Natural killer cell treated with Interleukin-12 subunit alpha and Interleukin-12 subunit beta and Interleukin-15 and Interleukin-18, amount 100 ng/mL, for 72 hours (primary cell): ENCODE data around the gene HK2. TPM values are rescaled to one million over a fixed set of nuclear protein-coding genes. Genes with fewer than 3 reads are reported as not detected.
A peak's percentile ranks its signal among the peaks of the same experiment; 100 is the strongest.
"Not testable (repeated sequence)": the region's sequence is repeated elsewhere in the genome, so short reads cannot be mapped to it uniquely, and the experiment has no call there.

Experiments
- ATAC-seq, 2 donors: fragments of 150-1000 bp; cut with Tn5 transposase in 1 of 2; sonication (Bioruptor Pico), chemical (Tn5 transposase) in 1 of 2; 2 replicates each; pipeline ENCODE4 v1.10.0; 2021
- DNase-seq: peaks from one replicate; pipeline ENCODE4 v3.0.0; 2022; ENCODE audit warnings: low spot score
- H3K27ac Mint-ChIP-seq, 2 donors: 1 replicate in 1 of 2; 2 replicates in 1 of 2; pipeline ENCODE4 v1.8.0; 2022; ENCODE audit warnings: mixed read lengths in 2 of 2, mild to moderate bottlenecking in 1 of 2, moderate library complexity in 1 of 2
- H3K27me3 Mint-ChIP-seq, 2 donors: 1 replicate in 1 of 2; 2 replicates in 1 of 2; pipeline ENCODE4 v1.8.0; 2022; ENCODE audit warnings: mixed read lengths in 2 of 2
- H3K36me3 Mint-ChIP-seq: one replicate; pipeline ENCODE4 v1.8.0; 2022; ENCODE audit warnings: mixed read lengths
- H3K4me1 Mint-ChIP-seq, 2 donors: 1 replicate in 1 of 2; 2 replicates in 1 of 2; pipeline ENCODE4 v1.8.0; 2022; ENCODE audit warnings: low read depth in 2 of 2, mixed read lengths in 2 of 2, mild to moderate bottlenecking in 1 of 2
- H3K4me3 Mint-ChIP-seq: one replicate; pipeline ENCODE4 v1.8.0; 2022; ENCODE audit warnings: mixed read lengths
- H3K9me3 Mint-ChIP-seq: 2 replicates; pipeline ENCODE4 v1.8.0; 2022; ENCODE audit warnings: mixed read lengths
- total RNA-seq, 2 donors: library from RNA; stranded (reverse); gene quantifications; one replicate each; pipeline ENCODE4 v1.2.3, GENCODE V29; 2022

HK2 gene
- 10 to 100 TPM; 71.3 to 78.1 TPM for total RNA-seq

- Mint-ChIP-seq H3K4me1 (peaks cover 36 to 39% of the 10 kb centered on the region in 2 donors), H3K9me3 (no peaks in the 10 kb centered on the region), H3K27ac (peak within 1 kb of the TSS; percentile 63 to 86), H3K4me3 (peak within 1 kb of the TSS; percentile 92), H3K27me3 (peaks cover 26 to 43% of the 10 kb centered on the region in 2 donors), H3K36me3 (peaks cover 7% of the 10 kb centered on the region)
- peak; percentile 94 to 97 for ATAC-seq
- peak; percentile 93 for DNase-seq
These were observed at the start of gene HK2 for GRCh38 chr2:74833418-74834233. Gene HK2 (plus strand): TSS chr2:74834127. CDS start chr2:74834581, 454 bp downstream.

DNA sequence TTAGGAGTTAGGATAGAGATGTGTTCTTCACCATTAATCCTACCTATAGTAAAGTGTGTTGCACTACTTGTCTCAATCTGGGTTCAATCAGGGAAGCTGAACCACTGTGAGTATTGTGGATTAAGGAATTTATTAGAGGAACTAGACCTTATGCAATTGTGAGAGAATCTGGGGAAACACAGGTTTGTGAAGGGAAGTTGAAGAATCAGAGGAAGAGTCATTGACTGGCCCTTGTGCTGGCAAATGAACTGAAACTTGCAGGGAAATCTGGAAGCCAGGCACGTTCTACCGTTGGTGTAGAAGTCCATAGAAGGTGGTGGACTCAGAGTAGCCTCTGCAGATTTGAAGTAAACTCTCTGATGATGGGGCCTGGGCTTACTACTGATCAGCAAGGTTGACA lies 44.7 kb upstream of the HK2 start:
- Mint-ChIP-seq H3K36me3 (peaks cover 13% of the 10 kb centered on the region), H3K9me3 (peaks cover 11% of the 10 kb centered on the region), H3K27ac (no peak overlapping the region), H3K4me3 (no peak overlapping the region), H3K27me3 (peaks cover 23 to 39% of the 10 kb centered on the region in 2 donors), H3K4me1 (no peaks in the 10 kb centered on the region)
- DNase-seq, result no peak
- no peak for ATAC-seq

- Mint-ChIP-seq H3K36me3 (peaks cover 13% of the 10 kb centered on the region), H3K4me3 (no peak overlapping the region), H3K27ac (no peak overlapping the region), H3K4me1 (no peaks in the 10 kb centered on the region), H3K27me3 (peaks cover 15 to 24% of the 10 kb centered on the region in 2 donors), H3K9me3 (peaks cover 11% of the 10 kb centered on the region)
- DNase-seq, result no peak
- ATAC-seq, result no peak
These were observed 41.6 kb upstream of the HK2 start for GRCh38 chr2:74792282-74792681.

DNA sequence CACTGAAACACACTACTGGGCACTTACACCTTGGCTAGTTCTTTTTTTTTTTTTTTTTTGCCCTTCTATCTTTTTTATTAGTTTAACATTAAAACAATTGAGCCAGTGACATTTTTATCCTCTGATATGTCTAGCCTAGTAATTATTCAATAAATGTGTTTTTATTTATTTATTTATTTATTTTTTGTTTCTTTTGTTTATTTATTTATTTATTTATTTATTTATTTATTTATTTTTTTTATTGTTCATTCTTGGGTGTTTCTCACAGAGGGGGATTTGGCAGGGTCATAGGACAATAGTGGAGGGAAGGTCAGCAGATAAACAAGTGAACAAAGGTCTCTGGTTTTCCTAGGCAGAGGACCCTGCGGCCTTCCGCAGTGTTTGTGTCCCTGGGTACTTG lies 39.0 kb upstream of the HK2 start:
- H3K27me3 Mint-ChIP-seq, H3K4me3 Mint-ChIP-seq, H3K4me1 Mint-ChIP-seq, DNase-seq, ATAC-seq, H3K36me3 Mint-ChIP-seq, H3K27ac Mint-ChIP-seq, H3K9me3 Mint-ChIP-seq: not testable (repeated sequence)

DNA sequence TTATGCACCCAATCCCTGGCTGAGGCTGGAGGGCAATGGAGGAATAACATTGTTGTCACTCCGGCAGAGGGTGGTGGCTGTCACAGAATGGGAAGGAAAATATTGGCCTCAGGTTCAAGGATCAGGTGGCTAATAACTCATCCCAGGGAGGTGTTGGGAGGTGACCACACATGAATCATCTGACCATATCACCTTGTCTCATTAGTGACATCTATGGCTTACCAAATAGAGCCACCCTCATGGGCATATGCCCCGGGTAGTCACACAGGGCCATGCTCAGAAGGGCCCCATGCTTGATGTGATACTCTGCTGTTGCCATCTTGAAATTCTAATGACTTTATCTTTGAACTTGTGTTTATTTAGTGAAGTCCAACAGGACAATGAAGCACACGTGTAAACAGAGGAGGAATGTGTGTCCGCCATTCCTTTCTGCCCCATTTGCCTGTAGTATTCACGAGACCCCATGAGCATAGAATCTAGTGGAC lies 27.5 kb upstream of the HK2 start:
- no peaks in the 10 kb centered on the region for H3K9me3 Mint-ChIP-seq
- ATAC-seq, result no peak
- H3K4me3 Mint-ChIP-seq, result no peak overlapping the region
- no peaks in the 10 kb centered on the region for H3K36me3 Mint-ChIP-seq
- H3K27me3 Mint-ChIP-seq, result peaks cover 18 to 32% of the 10 kb centered on the region in 2 donors
- H3K27ac Mint-ChIP-seq, result no peak overlapping the region
- no peaks in the 10 kb centered on the region for H3K4me1 Mint-ChIP-seq
- no peak for DNase-seq

GRCh38 chr2:74806920-74807319 lies 27.0 kb upstream of the HK2 start:
- no peaks in the 10 kb centered on the region for H3K9me3 Mint-ChIP-seq
- H3K4me1 Mint-ChIP-seq, result no peaks in the 10 kb centered on the region
- H3K36me3 Mint-ChIP-seq, result no peaks in the 10 kb centered on the region
- H3K4me3 Mint-ChIP-seq, result no peak overlapping the region
- DNase-seq, result no peak
- no peak for ATAC-seq
- H3K27ac Mint-ChIP-seq, result no peak overlapping the region
- H3K27me3 Mint-ChIP-seq, result peaks cover 19 to 32% of the 10 kb centered on the region in 2 donors

- Mint-ChIP-seq H3K4me3 (no peak overlapping the region), H3K36me3 (no peaks in the 10 kb centered on the region), H3K27me3 (peaks cover 28 to 38% of the 10 kb centered on the region in 2 donors), H3K4me1 (peaks cover 0 to 4% of the 10 kb centered on the region in 2 donors), H3K27ac (no peak overlapping the region), H3K9me3 (no peaks in the 10 kb centered on the region)
- no peak for ATAC-seq
- no peak for DNase-seq
These were observed 20.9 kb upstream of the HK2 start for GRCh38 chr2:74812787-74813590.

DNA sequence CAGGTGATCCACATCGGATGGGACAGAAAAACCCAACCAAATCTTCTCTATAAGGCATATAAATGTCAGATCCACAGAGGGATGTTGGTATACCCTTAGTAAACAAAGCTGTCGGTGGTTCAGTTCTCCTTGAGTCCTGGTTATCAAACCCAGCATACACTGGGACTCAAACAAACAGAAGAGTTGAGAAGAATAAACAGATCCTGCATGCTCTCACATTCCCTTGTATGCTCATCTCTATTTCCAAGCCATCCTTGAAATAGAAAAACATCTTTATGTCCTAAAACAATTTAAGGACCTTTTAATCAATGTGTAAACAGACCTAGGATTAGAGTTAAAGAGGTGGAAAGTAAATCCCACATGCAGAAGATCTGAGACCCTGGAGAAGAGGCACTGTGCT lies 19.8 kb upstream of the HK2 start:
- H3K4me1 Mint-ChIP-seq, result peaks cover 0 to 4% of the 10 kb centered on the region in 2 donors
- peaks cover 28 to 38% of the 10 kb centered on the region in 2 donors for H3K27me3 Mint-ChIP-seq
- no peaks in the 10 kb centered on the region for H3K9me3 Mint-ChIP-seq
- H3K36me3 Mint-ChIP-seq, result no peaks in the 10 kb centered on the region
- H3K4me3 Mint-ChIP-seq, result no peak overlapping the region
- H3K27ac Mint-ChIP-seq, result no peak overlapping the region
- ATAC-seq (no peak), DNase-seq (no peak)

DNA sequence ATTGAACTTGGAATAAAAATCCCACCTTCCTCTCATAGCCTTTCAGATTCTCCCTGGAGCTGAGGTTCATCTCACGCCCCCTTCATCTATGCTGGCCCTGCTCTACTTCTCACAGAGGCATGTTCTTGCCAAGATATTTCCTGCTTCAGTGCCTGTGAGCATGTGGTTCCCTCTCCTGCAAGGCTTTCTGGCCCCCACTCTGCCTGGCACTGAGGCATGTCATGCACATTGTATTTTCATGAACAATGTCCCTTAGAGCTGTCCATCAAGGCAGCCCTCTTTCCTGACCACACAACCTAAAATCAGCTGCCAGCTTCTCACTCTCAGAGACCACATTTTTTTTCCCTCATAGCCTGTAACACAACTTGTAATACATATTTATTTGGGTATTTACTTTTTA lies 18.0 kb upstream of the HK2 start:
- H3K4me1 Mint-ChIP-seq, result peaks cover 0 to 4% of the 10 kb centered on the region in 2 donors
- peaks cover 22 to 29% of the 10 kb centered on the region in 2 donors for H3K27me3 Mint-ChIP-seq
- ATAC-seq (no peak), DNase-seq (no peak)
- no peak overlapping the region for H3K27ac Mint-ChIP-seq
- no peaks in the 10 kb centered on the region for H3K9me3 Mint-ChIP-seq
- H3K4me3 Mint-ChIP-seq, result no peak overlapping the region
- no peaks in the 10 kb centered on the region for H3K36me3 Mint-ChIP-seq

DNA sequence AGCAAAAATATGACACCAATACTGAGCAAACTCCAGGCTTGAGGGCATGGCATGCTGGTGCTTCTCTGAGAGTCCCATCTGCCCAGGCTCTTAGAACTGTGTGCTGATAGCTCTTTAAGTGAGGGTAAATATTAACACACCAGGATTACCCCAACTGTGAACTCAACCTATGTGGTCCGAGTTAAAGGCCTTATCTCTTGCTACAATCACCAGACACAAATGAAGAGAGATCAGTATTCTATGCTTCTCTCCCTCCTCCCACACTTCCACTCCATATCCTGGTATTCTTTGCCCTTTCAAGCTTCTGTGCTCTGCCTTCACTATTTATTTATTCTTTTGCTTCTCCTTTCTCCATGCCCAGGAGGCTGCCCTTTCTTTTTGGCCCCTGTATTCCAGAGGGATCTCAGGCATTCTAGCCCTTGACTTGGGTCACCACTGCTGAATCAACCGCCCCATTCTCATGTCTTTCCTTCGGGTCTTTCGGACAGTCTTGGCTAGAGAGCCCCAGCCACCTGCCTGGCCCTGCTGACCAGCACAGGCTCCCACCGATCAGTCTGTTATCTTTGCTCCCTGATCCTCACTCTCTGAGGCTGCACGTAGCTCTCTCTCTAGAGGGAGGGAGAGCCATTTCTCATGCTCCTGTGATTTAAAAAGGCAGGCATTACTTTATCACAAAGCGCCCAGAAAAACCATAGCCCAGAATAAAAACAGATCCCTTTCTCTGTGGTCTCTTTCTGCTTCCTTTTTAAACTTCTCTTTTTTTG lies 17.2 kb upstream of the HK2 start:
- Mint-ChIP-seq H3K27ac (peak overlapping the region; percentile 15 to 40), H3K27me3 (peaks cover 15 to 21% of the 10 kb centered on the region in 2 donors), H3K9me3 (no peaks in the 10 kb centered on the region), H3K4me3 (peak overlapping the region; percentile 10), H3K36me3 (no peaks in the 10 kb centered on the region), H3K4me1 (peaks cover 0 to 4% of the 10 kb centered on the region in 2 donors)
- DNase-seq (no peak), ATAC-seq (no peak)

DNA sequence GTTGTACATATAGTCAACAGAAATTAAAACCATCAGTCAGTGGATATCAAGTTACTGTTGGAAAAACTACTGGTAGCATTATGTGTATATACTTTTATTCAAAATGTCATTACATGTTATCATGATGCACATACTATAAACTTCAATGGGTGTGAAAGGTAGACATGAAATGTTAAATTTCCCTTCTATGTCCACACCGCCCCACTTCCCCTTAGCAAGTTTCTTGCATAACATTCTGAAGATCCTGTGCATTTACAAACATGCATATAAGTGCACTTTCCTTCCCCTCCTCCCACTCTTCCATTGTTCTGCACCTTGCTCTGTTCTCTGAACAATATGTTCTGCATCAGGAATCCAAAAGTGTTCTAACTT lies 16.6 kb upstream of the HK2 start:
- ATAC-seq (no peak), DNase-seq (no peak)
- peak overlapping the region in 1 of 2 donors; percentile 40 for H3K27ac Mint-ChIP-seq
- no peak overlapping the region for H3K4me3 Mint-ChIP-seq
- no peaks in the 10 kb centered on the region for H3K36me3 Mint-ChIP-seq
- H3K9me3 Mint-ChIP-seq, result no peaks in the 10 kb centered on the region
- H3K4me1 Mint-ChIP-seq, result peaks cover 0 to 4% of the 10 kb centered on the region in 2 donors
- peaks cover 13 to 15% of the 10 kb centered on the region in 2 donors for H3K27me3 Mint-ChIP-seq

DNA sequence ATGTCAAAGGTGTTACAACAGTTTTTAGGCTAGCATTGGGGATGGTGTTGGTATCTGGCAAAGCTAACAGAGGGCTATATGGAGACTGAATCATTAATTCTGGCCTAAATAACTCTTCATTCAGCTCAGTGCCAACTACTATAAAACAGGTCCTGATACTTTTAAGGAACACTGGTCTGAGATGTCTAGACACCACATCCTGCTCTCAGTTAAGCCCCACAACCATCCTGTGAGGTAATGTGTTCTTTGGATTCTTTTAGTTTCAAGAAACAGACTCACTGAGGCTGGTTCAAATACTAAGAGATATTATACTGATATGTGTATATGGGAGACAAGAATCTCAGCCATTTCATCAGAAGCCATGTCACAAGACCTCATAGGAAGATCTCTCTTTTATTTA lies 14.2 kb upstream of the HK2 start:
- H3K4me1 Mint-ChIP-seq, result peaks cover 0 to 4% of the 10 kb centered on the region in 2 donors
- no peak overlapping the region for H3K4me3 Mint-ChIP-seq
- no peak for ATAC-seq

More for the DNA sequence above, 14.2 kb upstream of the HK2 start:
- no peak overlapping the region for H3K27ac Mint-ChIP-seq
- no peak for DNase-seq
- no peaks in the 10 kb centered on the region for H3K36me3 Mint-ChIP-seq
- no peaks in the 10 kb centered on the region for H3K9me3 Mint-ChIP-seq
- peaks cover 15 to 18% of the 10 kb centered on the region in 2 donors for H3K27me3 Mint-ChIP-seq
